SK-N-SH (cell line): ENCODE data around the gene BTBD9. TPM values are rescaled to one million over a fixed set of nuclear protein-coding genes. Genes with fewer than 3 reads are reported as not detected.

Experiments used
- CTCF ChIA-PET: fragments of 300-600, 350-600 bp; formaldehyde crosslinking; extraction: SDS; loops from one replicate; lab custom pipeline; 2021; lab: Yijun Ruan, JAX
- POLR2A ChIA-PET: fragments of 350-600 bp; sonication (Branson Sonifier 250); formaldehyde crosslinking; extraction: SDS; loops from one replicate; lab custom pipeline; 2020; ENCODE audit warnings: antibody characterized with exemption, inconsistent platforms; lab: Yijun Ruan, JAX
- DNase-seq: peaks from one replicate; pipeline ENCODE4 v3.0.0; 2012
- H2AFZ ChIP-seq: fragments of 200-600 bp; sonication (generic); 2 replicates; pipeline ENCODE4 v1.8.1; 2016; ENCODE audit warnings: antibody characterized with exemption, mild to moderate bottlenecking, low read depth
- H3F3A ChIP-seq: fragments of 200-600 bp; sonication (generic); replicated peaks from 2 replicates; pipeline ENCODE3; 2016; ENCODE audit warnings: antibody characterized with exemption, mild to moderate bottlenecking; ENCODE audit not compliant: insufficient read depth
- H3K27ac ChIP-seq, 2 experiments: fragments of 200-500 bp in 1 of 2; fragments of 200-600 bp in 1 of 2; sonication (Bioruptor generic) in 1 of 2; sonication (generic), shearing (Covaris generic) in 1 of 2; 2 replicates each; pipeline versions ENCODE4 v1.5.1 to v1.6.1; 2014 to 2016; ENCODE audit warnings: low read depth in 2 of 2, inconsistent platforms in 1 of 2, low read length in 1 of 2, mild to moderate bottlenecking in 1 of 2, mixed read lengths in 1 of 2
- H3K27me3 ChIP-seq: fragments of 200-600 bp; sonication (generic), shearing (Covaris generic); 2 replicates; pipeline ENCODE4 v1.6.1; 2016; ENCODE audit warnings: mixed run types; ENCODE audit not compliant: insufficient read depth
- H3K36me3 ChIP-seq, 2 experiments: fragments of 200-500 bp in 1 of 2; fragments of 200-600 bp in 1 of 2; sonication (Bioruptor generic) in 1 of 2; sonication (generic) in 1 of 2; replicated peaks in 1 of 2; 2 replicates each; pipeline versions ENCODE3 to v1.5.1; 2014 to 2016; ENCODE audit warnings: low read length in 1 of 2, mild to moderate bottlenecking in 1 of 2; ENCODE audit not compliant: insufficient read depth in 2 of 2, control insufficient read depth in 1 of 2
- H3K4me1 ChIP-seq, 2 experiments: fragments of 200-500 bp in 1 of 2; fragments of 200-600 bp in 1 of 2; sonication (Bioruptor generic) in 1 of 2; sonication (generic), shearing (Covaris generic) in 1 of 2; 2 replicates each; pipeline versions ENCODE4 v1.5.1 to v1.6.1; 2014 to 2016; ENCODE audit warnings: low read depth in 1 of 2, low read length in 1 of 2, mixed run types in 1 of 2; ENCODE audit not compliant: insufficient read depth in 2 of 2, control insufficient read depth in 1 of 2
- H3K4me2 ChIP-seq: fragments of 200-600 bp; sonication (generic), shearing (Covaris generic); 2 replicates; pipeline ENCODE4 v1.6.1; 2017; ENCODE audit warnings: mixed run types
- H3K4me3 ChIP-seq, 2 experiments: fragments of 200-500 bp in 1 of 2; fragments of 200-600 bp in 1 of 2; sonication (Bioruptor generic) in 1 of 2; sonication (generic), shearing (Covaris generic) in 1 of 2; 2 replicates each; pipeline versions ENCODE4 v1.5.1 to v1.8.1; 2014 to 2016; ENCODE audit warnings: low read depth in 2 of 2, inconsistent platforms in 1 of 2, low read length in 1 of 2, mild to moderate bottlenecking in 1 of 2, mixed read lengths in 1 of 2, moderate library complexity in 1 of 2
- H3K79me2 ChIP-seq: fragments of 200-600 bp; sonication (generic); 2 replicates; pipeline ENCODE4 v1.8.1; 2017; ENCODE audit warnings: mild to moderate bottlenecking; ENCODE audit not compliant: insufficient read depth
- H3K9ac ChIP-seq: fragments of 200-600 bp; sonication (generic); 2 replicates; pipeline ENCODE4 v1.6.1; 2017; ENCODE audit warnings: mixed run types
- H3K9me2 ChIP-seq: fragments of 200-600 bp; sonication (generic); 2 replicates; pipeline ENCODE4 v1.6.1; 2017; ENCODE audit warnings: mixed run types
- H3K9me3 ChIP-seq: fragments of 200-600 bp; sonication (generic); 2 replicates; pipeline ENCODE4 v1.6.1; 2017; ENCODE audit warnings: mixed run types, mild to moderate bottlenecking, moderate library complexity
- H4K20me1 ChIP-seq: fragments of 200-600 bp; sonication (generic); 2 replicates; pipeline ENCODE4 v1.6.1; 2017; ENCODE audit warnings: mild to moderate bottlenecking, mixed run types; ENCODE audit not compliant: insufficient read depth
- ELF1 ChIP-seq: IDR thresholded peaks from 2 replicates; pipeline ENCODE4 v1.4.0; 2012
- EP300 ChIP-seq, 2 experiments: IDR thresholded peaks; 2 replicates each; pipeline versions ENCODE4 v1.4.0 to v1.6.1; 2012; ENCODE audit warnings: borderline replicate concordance in 1 of 2, low read depth in 1 of 2, low read length in 1 of 2
- EZH2phosphoT487 ChIP-seq: fragments of 200-600 bp; sonication (generic); IDR thresholded peaks from 2 replicates; pipeline ENCODE4 v1.6.1; 2017; ENCODE audit warnings: low read depth, mixed run types, mild to moderate bottlenecking, antibody characterized with exemption, moderate library complexity, borderline replicate concordance
- FOSL2 ChIP-seq: IDR thresholded peaks from 2 replicates; pipeline ENCODE4 v1.4.0; 2012; ENCODE audit warnings: low read depth, mild to moderate bottlenecking, moderate library complexity, borderline replicate concordance
- FOXJ3 ChIP-seq: sonication (generic); formaldehyde crosslinking; IDR thresholded peaks from 2 replicates; pipeline ENCODE4 v1.5.1; 2020; ENCODE audit warnings: mild to moderate bottlenecking, missing genetic modification reagents
- FOXM1 ChIP-seq: IDR thresholded peaks from 2 replicates; pipeline ENCODE4 v1.4.0; 2012; ENCODE audit warnings: low read depth, mild to moderate bottlenecking
- GABPA ChIP-seq: IDR thresholded peaks from 2 replicates; pipeline ENCODE4 v1.4.0; 2012; ENCODE audit warnings: low read depth, mild to moderate bottlenecking
- MAX ChIP-seq: IDR thresholded peaks from 2 replicates; pipeline ENCODE4 v1.4.0; 2012; ENCODE audit warnings: low read depth
- MEF2A ChIP-seq: IDR thresholded peaks from 2 replicates; pipeline ENCODE4 v1.4.0; 2012; ENCODE audit warnings: low read depth, borderline replicate concordance
- NFIC ChIP-seq: IDR thresholded peaks from 2 replicates; pipeline ENCODE4 v1.4.0; 2012; ENCODE audit warnings: borderline replicate concordance
- NRF1 ChIP-seq: IDR thresholded peaks from 2 replicates; pipeline ENCODE4 v1.6.1; 2012; ENCODE audit warnings: low read depth, mild to moderate bottlenecking, low read length
- PBX3 ChIP-seq: IDR thresholded peaks from 2 replicates; pipeline ENCODE4; 2012
- POLR2AphosphoS5 ChIP-seq: IDR thresholded peaks from 2 replicates; pipeline ENCODE4 v1.6.1; 2012; ENCODE audit warnings: low read depth, low read length
- RAD21 ChIP-seq: IDR thresholded peaks from 2 replicates; pipeline ENCODE4 v1.6.1; 2012; ENCODE audit warnings: mild to moderate bottlenecking, low read length
- RCOR1 ChIP-seq: fragments of 150-350 bp; IDR thresholded peaks from 2 replicates; pipeline ENCODE4 v1.6.1; 2017; ENCODE audit warnings: antibody characterized with exemption, low read length
- REST ChIP-seq: IDR thresholded peaks from 2 replicates; pipeline ENCODE4 v1.6.1; 2012; ENCODE audit warnings: mild to moderate bottlenecking, low read depth, low read length, moderate library complexity
- TAF1 ChIP-seq: IDR thresholded peaks from 2 replicates; pipeline ENCODE4 v1.6.1; 2012; ENCODE audit warnings: low read depth, mild to moderate bottlenecking, low read length, moderate library complexity, borderline replicate concordance
- USF2 ChIP-seq: fragments of 150-350 bp; IDR thresholded peaks from 2 replicates; pipeline ENCODE4 v1.6.1; 2017; ENCODE audit warnings: antibody characterized with exemption, low read length, low read depth, borderline replicate concordance
- YY1 ChIP-seq: IDR thresholded peaks from 2 replicates; pipeline ENCODE4 v1.4.0; 2012; ENCODE audit warnings: low read depth, mild to moderate bottlenecking
- ZBTB33 ChIP-seq: IDR thresholded peaks from 2 replicates; pipeline ENCODE4 v1.4.0; 2012; ENCODE audit warnings: low read depth, borderline replicate concordance
- WGBS: methylation state at CpG from one replicate; pipeline ENCODE4 v1.1.6; 2017; ENCODE audit warnings: low lambda C conversion rate; 5-methylcytosine and 5-hydroxymethylcytosine counted together
- polyA plus RNA-seq, 3 experiments: library from polyadenylated mRNA; depleted of rRNA; stranded (reverse); fragments of >200 nt; gene quantifications; 2 replicates each; pipeline ENCODE4 v1.2.3, GENCODE V29; 2012

BTBD9 gene
- polyA plus RNA-seq, 1 of the 3 experiments (the other 2 are of a cell fraction): 2.2 TPM

GRCh38 chr6:38180586-38180985 is 459.1 kb downstream of the BTBD9 start:
- Histone ChIP-seq H3K27ac (no peak overlapping the region), H4K20me1 (no peaks in the 10 kb centered on the region), H3K4me1 (peaks cover 0 to 23% of the 10 kb centered on the region in 2 experiments; a peak in 1 of 4 replicates), H3K9me2 (no peaks in the 10 kb centered on the region), H2AFZ (no peak overlapping the region), H3K36me3 (no peaks in the 10 kb centered on the region), H3K4me2 (no peak overlapping the region), H3K4me3 (no peak overlapping the region), H3K27me3 (no peaks in the 10 kb centered on the region), H3F3A (no peaks in the 10 kb centered on the region), H3K79me2 (no peaks in the 10 kb centered on the region), H3K9ac (no peak overlapping the region), H3K9me3 (no peaks in the 10 kb centered on the region)
- WGBS: 96% methylated on average over 12 of the region's 12 CpGs
- no peak for DNase-seq
- TF ChIP-seq USF2: no peak
- no peak for TF ChIP-seq EZH2phosphoT487
- no peak for TF ChIP-seq FOXJ3 (CRISPR knock-in tag)
- no peak for TF ChIP-seq RCOR1
- no peak for TF ChIP-seq YY1
- no peak for TF ChIP-seq FOXM1
- no peak for TF ChIP-seq GABPA
- no peak for TF ChIP-seq ZBTB33
- no peak for TF ChIP-seq MEF2A
- TF ChIP-seq PBX3: no peak
- TF ChIP-seq POLR2AphosphoS5: no peak
- no peak for TF ChIP-seq EP300 (IDR thresholded peaks at IDR 0.05; ENCODE audit: borderline replicate concordance in 1 of 2, low read depth in 1 of 2, low read length in 1 of 2)
- no peak for TF ChIP-seq FOSL2
- no peak for TF ChIP-seq ELF1
- TF ChIP-seq MAX: no peak
- TF ChIP-seq REST: no peak
- no peak for TF ChIP-seq RAD21
- TF ChIP-seq TAF1: no peak
- TF ChIP-seq NFIC: no peak
- TF ChIP-seq NRF1: no peak
- POLR2A ChIA-PET: no interaction called here
- CTCF ChIA-PET: interaction anchor here (0.9 to 1.2 kb wide), 2 partner anchors 313 to 475 kb away, joined by 3 to 4 read pairs; no protein-coding TSS in a partner anchor
